Loucy (cell line): ENCODE results near the gene CYP46A1.

ENCODE experiments used
- H2AFZ ChIP-seq: fragments of 200-600 bp; sonication (generic); 2 replicates; pipeline ENCODE4 v1.6.0; 2016; ENCODE audit warnings: antibody characterized with exemption, mild to moderate bottlenecking, low read length, moderate library complexity
- H3F3A ChIP-seq: fragments of 200-600 bp; 2 replicates; pipeline ENCODE4 v1.6.0; 2016; ENCODE audit warnings: antibody characterized with exemption, low read depth, mild to moderate bottlenecking
- H3K27me3 ChIP-seq: fragments of 200-600 bp; sonication (generic); 2 replicates; pipeline ENCODE4 v1.6.1; 2014; ENCODE audit warnings: low read length, mild to moderate bottlenecking; ENCODE audit not compliant: insufficient read depth, poor library complexity, severe bottlenecking
- H3K36me3 ChIP-seq: fragments of 200-600 bp; sonication (generic); 2 replicates; pipeline ENCODE4 v1.6.1; 2016; ENCODE audit warnings: low read length; ENCODE audit not compliant: insufficient read depth
- H3K4me1 ChIP-seq: fragments of 200-600 bp; sonication (generic); 2 replicates; pipeline ENCODE4 v1.5.1; 2014; ENCODE audit warnings: low read length, mild to moderate bottlenecking; ENCODE audit not compliant: insufficient read depth, poor library complexity, severe bottlenecking
- H3K4me2 ChIP-seq: fragments of 200-600 bp; sonication (generic); 2 replicates; pipeline ENCODE4 v1.6.0; 2014; ENCODE audit warnings: antibody characterized with exemption, low read length, low read depth, mild to moderate bottlenecking; ENCODE audit not compliant: poor library complexity, severe bottlenecking
- H3K4me3 ChIP-seq: fragments of 200-600 bp; sonication (generic); 2 replicates; pipeline ENCODE4 v1.5.1; 2014; ENCODE audit warnings: low read length, mild to moderate bottlenecking, mixed read lengths; ENCODE audit not compliant: poor library complexity, severe bottlenecking
- H3K79me2 ChIP-seq: fragments of 200-600 bp; sonication (generic); 2 replicates; pipeline ENCODE4 v1.6.1; 2014; ENCODE audit warnings: low read length; ENCODE audit not compliant: insufficient read depth
- H3K9ac ChIP-seq: fragments of 200-600 bp; sonication (generic); 2 replicates; pipeline ENCODE4 v1.6.0; 2014; ENCODE audit warnings: mild to moderate bottlenecking, low read depth, low read length, moderate library complexity; ENCODE audit not compliant: poor library complexity, severe bottlenecking
- H3K9me2 ChIP-seq: fragments of 200-600 bp; sonication (generic); replicated peaks from 2 replicates; pipeline ENCODE4 v1.6.1; 2016; ENCODE audit warnings: low read depth, low read length, mixed read lengths
- H3K9me3 ChIP-seq: fragments of 200-600 bp; sonication (generic); 2 replicates; pipeline ENCODE4 v1.6.1; 2014; ENCODE audit warnings: mild to moderate bottlenecking, antibody characterized with exemption, low read length, low read depth; ENCODE audit not compliant: insufficient read depth
- H4K20me1 ChIP-seq: fragments of 200-600 bp; sonication (generic); 2 replicates; pipeline ENCODE4 v1.6.0; 2014; ENCODE audit warnings: antibody characterized with exemption, low read length, mild to moderate bottlenecking; ENCODE audit not compliant: insufficient read depth, poor library complexity, severe bottlenecking
- EZH2phosphoT487 ChIP-seq: fragments of 200-600 bp; IDR thresholded peaks from 2 replicates; pipeline ENCODE4 v1.6.1; 2018; ENCODE audit warnings: antibody characterized with exemption, mild to moderate bottlenecking, moderate library complexity, borderline replicate concordance
- TF ChIP-seq, protein P1 (sequence below): fragments of 200-600 bp; sonication (generic); conservative IDR thresholded peaks from 2 replicates; pipeline ENCODE4 v1.5.1; 2014; ENCODE audit warnings: mild to moderate bottlenecking, antibody characterized with exemption, low read length

The CYP46A1 gene

DNA sequence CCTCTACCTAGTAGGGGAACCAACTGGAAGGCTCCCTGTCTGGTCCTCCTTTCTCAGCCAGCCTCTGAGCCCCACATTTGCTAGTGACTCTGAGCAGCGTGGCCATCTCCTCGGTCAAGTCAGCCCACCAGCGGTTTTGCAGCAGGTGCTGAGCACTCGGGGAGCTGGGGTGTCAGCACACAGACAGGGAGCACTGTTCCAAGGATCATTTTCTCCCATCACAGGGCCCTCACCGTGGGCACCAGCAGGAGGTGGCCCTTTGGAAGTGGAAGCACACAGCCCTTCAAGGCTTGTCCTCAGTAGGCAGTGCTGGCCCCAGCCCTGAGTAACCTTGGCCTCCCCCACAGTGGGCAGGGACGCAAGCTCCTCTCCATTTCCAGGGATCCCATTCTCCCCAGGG lies 85.0 kb downstream of the CYP46A1 start:
- no peak for TF ChIP-seq EZH2phosphoT487
- TF ChIP-seq, protein P1, sequence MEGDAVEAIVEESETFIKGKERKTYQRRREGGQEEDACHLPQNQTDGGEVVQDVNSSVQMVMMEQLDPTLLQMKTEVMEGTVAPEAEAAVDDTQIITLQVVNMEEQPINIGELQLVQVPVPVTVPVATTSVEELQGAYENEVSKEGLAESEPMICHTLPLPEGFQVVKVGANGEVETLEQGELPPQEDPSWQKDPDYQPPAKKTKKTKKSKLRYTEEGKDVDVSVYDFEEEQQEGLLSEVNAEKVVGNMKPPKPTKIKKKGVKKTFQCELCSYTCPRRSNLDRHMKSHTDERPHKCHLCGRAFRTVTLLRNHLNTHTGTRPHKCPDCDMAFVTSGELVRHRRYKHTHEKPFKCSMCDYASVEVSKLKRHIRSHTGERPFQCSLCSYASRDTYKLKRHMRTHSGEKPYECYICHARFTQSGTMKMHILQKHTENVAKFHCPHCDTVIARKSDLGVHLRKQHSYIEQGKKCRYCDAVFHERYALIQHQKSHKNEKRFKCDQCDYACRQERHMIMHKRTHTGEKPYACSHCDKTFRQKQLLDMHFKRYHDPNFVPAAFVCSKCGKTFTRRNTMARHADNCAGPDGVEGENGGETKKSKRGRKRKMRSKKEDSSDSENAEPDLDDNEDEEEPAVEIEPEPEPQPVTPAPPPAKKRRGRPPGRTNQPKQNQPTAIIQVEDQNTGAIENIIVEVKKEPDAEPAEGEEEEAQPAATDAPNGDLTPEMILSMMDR = no peak
- Histone ChIP-seq H3F3A (no peaks in the 10 kb centered on the region), H3K4me1 (no peaks in the 10 kb centered on the region), H2AFZ (no peak overlapping the region), H3K9ac (no peak overlapping the region), H3K4me3 (no peak overlapping the region), H3K79me2 (no peaks in the 10 kb centered on the region), H3K4me2 (no peak overlapping the region), H3K36me3 (no peaks in the 10 kb centered on the region), H3K9me3 (no peaks in the 10 kb centered on the region), H3K9me2 (no peaks in the 10 kb centered on the region), H3K27me3 (no peaks in the 10 kb centered on the region), H4K20me1 (no peaks in the 10 kb centered on the region)

DNA sequence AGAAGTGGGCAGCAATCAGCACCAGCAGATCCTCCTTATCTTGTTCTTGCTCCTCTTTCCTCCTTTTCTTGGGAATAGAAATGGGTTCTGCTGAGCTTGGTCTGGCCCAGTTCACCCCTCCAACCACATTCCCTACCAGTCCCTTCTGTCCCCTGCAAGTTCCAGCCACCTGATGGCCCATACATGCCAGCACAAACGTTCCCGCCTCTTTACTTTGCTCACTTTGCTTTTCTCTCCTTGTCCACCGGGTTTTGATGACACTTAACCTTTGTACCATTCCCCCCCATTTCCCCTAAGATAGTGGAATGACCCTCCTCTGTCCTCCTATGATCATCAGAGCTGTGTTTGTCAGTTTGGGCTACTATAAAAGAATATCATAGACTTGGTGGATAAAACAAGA lies 85.7 kb downstream of the CYP46A1 start:
- Histone ChIP-seq H3F3A (no peaks in the 10 kb centered on the region), H3K9me2 (no peaks in the 10 kb centered on the region), H3K4me2 (no peak overlapping the region), H3K79me2 (no peaks in the 10 kb centered on the region), H4K20me1 (no peaks in the 10 kb centered on the region), H2AFZ (no peak overlapping the region), H3K27me3 (no peaks in the 10 kb centered on the region), H3K4me1 (no peaks in the 10 kb centered on the region), H3K36me3 (no peaks in the 10 kb centered on the region), H3K9me3 (no peaks in the 10 kb centered on the region), H3K4me3 (no peak overlapping the region), H3K9ac (no peak overlapping the region)
- no peak for TF ChIP-seq EZH2phosphoT487
- TF ChIP-seq, protein P1 = no peak

DNA sequence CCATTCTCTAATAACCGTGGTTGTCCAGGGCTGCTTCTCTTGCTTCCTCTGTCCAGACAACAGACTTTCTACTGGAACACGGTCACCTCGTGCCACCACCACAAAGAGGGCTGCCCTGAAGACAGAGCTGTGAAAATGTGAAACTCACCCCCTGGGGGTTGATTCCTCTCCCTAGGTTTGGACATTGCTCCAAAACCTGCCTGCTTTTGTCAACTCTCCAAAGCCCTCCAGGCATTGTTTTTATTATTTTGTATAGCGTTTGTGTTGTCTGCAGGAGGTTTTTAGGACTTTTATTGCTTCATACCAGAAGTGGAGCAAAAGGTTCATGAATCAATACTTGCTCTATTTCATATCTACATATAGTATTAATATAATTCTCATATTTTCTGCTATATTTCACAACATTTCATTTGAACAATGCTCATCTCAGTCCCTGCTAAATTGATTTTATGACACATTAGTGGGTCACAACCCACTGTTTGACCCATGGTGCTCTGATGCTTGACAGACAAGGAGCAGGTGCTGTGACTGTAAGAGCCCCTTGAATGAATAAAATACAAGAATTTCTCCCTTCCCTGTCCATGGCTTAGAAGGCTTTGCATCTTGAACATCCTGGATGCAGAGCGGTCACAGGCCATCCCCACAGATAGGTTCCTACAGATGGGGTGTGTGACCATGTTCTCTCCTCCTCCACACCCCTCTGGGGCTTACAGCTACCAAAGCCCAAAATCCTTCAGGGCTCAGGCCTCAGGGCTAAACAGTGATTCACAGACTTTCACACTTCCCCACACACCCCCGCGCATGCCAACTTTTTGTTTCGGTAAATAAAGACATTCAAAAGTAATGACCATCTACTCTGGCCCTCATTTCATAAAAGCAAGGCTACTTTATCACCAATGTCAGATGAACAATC lies 88.5 kb downstream of the CYP46A1 start:
- Histone ChIP-seq H3K9me2 (no peaks in the 10 kb centered on the region), H3F3A (no peaks in the 10 kb centered on the region), H3K79me2 (no peaks in the 10 kb centered on the region), H3K4me3 (no peak overlapping the region), H3K4me2 (no peak overlapping the region), H3K27me3 (no peaks in the 10 kb centered on the region), H2AFZ (no peak overlapping the region), H3K4me1 (no peaks in the 10 kb centered on the region), H3K36me3 (no peaks in the 10 kb centered on the region), H3K9me3 (no peaks in the 10 kb centered on the region), H4K20me1 (no peaks in the 10 kb centered on the region), H3K9ac (no peak overlapping the region)
- TF ChIP-seq EZH2phosphoT487 = no peak
- TF ChIP-seq, protein P1 = no peak
